ENCODE measurements around the gene HOXD4.

Gene HOXD4

DNA sequence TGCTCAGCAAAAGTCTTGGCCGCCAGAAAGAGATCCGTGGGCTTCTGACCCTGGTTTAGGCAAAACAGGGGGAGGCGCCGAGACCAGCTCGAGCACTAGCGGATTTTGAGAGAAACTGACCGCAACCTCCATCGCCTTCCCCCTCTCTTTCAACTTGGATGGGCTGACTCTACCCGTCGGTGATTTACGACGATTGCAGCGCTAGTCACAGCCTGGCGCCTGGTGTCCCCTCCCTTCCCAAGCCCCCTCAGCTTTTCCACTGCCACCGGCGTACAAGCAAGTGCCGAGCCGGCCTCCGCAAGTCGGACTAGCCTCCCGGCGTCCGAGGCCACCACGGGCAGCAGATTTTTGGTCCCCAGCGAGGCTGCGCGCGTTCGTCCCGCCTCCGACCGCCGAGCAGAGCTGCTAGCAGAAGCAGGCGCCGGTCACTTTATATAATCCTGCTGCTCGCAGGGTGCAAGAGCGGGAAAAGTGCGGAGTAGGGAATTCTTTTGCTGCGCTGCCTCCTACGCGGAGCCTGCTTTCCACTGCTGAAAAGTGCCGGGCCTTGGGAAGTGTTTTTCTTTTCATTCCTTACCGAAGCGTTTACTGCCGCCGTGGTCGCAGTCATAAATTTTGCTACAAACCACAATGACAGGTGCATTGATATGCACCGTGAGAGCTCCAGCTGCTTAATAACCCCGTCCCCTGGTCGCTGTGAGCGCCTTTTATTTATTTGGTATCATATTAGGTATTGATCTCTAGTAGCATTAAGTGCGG lies 13.4 kb downstream of the HOXD4 start:
- Histone ChIP-seq H3K36me3 (ENCODE audit: control insufficient read depth in 2 of 2, insufficient read depth in 1 of 2, low read length in 2 of 2) (peaks cover 0 to 16% of the 10 kb centered on the region in 2 experiments), H3K9me3 (ENCODE audit: control insufficient read depth, insufficient read depth, low read depth, low read length) (no peaks in the 10 kb centered on the region), H3K4me3 (ENCODE audit: low read depth, low read length) (no peak overlapping the region), H3K4me1 (ENCODE audit: control insufficient read depth, insufficient read depth, low read length) (no peaks in the 10 kb centered on the region), H3K27ac (ENCODE audit: extremely low read depth, low read depth, low read length) (no peak overlapping the region)
- ChIA-PET POLR2A (no interaction called here), CTCF (no interaction called here)
- TF ChIP-seq SCRT2 (tag by site-specific recombination; IDR thresholded peaks at IDR 0.05) (no peak), ZNF785 (tag by site-specific recombination; IDR thresholded peaks at IDR 0.05) (no peak)
- TF ChIP-seq, protein P1, sequence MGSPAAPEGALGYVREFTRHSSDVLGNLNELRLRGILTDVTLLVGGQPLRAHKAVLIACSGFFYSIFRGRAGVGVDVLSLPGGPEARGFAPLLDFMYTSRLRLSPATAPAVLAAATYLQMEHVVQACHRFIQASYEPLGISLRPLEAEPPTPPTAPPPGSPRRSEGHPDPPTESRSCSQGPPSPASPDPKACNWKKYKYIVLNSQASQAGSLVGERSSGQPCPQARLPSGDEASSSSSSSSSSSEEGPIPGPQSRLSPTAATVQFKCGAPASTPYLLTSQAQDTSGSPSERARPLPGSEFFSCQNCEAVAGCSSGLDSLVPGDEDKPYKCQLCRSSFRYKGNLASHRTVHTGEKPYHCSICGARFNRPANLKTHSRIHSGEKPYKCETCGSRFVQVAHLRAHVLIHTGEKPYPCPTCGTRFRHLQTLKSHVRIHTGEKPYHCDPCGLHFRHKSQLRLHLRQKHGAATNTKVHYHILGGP (tag by site-specific recombination; IDR thresholded peaks at IDR 0.05): no peak
- TF ChIP-seq, protein P2, sequence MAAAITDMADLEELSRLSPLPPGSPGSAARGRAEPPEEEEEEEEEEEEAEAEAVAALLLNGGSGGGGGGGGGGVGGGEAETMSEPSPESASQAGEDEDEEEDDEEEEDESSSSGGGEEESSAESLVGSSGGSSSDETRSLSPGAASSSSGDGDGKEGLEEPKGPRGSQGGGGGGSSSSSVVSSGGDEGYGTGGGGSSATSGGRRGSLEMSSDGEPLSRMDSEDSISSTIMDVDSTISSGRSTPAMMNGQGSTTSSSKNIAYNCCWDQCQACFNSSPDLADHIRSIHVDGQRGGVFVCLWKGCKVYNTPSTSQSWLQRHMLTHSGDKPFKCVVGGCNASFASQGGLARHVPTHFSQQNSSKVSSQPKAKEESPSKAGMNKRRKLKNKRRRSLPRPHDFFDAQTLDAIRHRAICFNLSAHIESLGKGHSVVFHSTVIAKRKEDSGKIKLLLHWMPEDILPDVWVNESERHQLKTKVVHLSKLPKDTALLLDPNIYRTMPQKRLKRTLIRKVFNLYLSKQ (tag by site-specific recombination; IDR thresholded peaks at IDR 0.05; ENCODE audit: borderline replicate concordance): no peak

DNA sequence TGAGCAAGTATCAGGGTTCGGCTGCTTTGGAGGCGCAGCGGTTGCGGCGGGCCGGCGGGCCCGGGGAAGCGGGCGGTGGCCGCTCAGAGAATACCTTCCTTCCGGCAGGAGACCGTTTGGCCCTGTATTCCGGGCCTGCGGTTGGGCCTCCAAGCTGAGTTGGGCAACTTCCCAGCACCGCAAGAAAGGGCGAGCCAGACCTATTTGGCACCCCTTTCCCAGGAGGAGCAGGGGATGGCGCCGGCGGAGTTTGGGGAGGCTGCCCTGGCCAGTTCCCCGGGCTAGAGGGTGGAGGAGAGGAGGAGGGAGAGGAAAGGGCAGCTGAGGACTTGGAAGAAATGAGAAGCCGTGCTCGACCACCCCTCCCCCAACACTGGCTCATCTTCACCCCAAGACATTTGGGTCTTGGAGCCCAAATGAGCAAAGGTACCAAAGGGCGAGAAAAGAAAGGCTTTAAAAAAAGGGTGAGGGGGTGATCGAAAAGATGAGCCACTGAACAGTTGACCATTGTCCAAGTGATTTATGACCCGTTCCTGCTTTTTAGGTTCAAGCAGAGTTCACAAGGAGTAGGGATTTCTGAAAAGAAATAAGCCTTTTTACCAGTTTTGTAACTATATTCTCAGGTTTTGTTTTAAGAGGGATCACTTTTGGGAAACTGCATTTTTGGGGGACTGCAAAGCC lies 14.2 kb downstream of the HOXD4 start:
- TF ChIP-seq ZNF785 (tag by site-specific recombination; IDR thresholded peaks at IDR 0.05): no peak
- no peak for TF ChIP-seq ZNF776 (tag by site-specific recombination; IDR thresholded peaks at IDR 0.05; ENCODE audit: borderline replicate concordance)
- no peak for TF ChIP-seq ZNF202 (tag by site-specific recombination; IDR thresholded peaks at IDR 0.05; ENCODE audit: borderline replicate concordance)
- no peak for TF ChIP-seq OSR2 (tag by site-specific recombination; IDR thresholded peaks at IDR 0.05)
- TF ChIP-seq, protein P3, sequence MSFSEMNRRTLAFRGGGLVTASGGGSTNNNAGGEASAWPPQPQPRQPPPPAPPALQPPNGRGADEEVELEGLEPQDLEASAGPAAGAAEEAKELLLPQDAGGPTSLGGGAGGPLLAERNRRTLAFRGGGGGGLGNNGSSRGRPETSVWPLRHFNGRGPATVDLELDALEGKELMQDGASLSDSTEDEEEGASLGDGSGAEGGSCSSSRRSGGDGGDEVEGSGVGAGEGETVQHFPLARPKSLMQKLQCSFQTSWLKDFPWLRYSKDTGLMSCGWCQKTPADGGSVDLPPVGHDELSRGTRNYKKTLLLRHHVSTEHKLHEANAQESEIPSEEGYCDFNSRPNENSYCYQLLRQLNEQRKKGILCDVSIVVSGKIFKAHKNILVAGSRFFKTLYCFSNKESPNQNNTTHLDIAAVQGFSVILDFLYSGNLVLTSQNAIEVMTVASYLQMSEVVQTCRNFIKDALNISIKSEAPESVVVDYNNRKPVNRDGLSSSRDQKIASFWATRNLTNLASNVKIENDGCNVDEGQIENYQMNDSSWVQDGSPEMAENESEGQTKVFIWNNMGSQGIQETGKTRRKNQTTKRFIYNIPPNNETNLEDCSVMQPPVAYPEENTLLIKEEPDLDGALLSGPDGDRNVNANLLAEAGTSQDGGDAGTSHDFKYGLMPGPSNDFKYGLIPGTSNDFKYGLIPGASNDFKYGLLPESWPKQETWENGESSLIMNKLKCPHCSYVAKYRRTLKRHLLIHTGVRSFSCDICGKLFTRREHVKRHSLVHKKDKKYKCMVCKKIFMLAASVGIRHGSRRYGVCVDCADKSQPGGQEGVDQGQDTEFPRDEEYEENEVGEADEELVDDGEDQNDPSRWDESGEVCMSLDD (tag by site-specific recombination; IDR thresholded peaks at IDR 0.05): no peak
- no peak for TF ChIP-seq GLIS2 (tag by site-specific recombination; IDR thresholded peaks at IDR 0.05)
- no peak for TF ChIP-seq MEIS1 (CRISPR knock-in tag; IDR thresholded peaks at IDR 0.05; ENCODE audit: borderline replicate concordance)
- no peak for TF ChIP-seq ZFP37 (tag by site-specific recombination; IDR thresholded peaks at IDR 0.05)
- no peak for TF ChIP-seq ZBTB8A (tag by site-specific recombination; IDR thresholded peaks at IDR 0.05)
- TF ChIP-seq ZNF707 (tag by site-specific recombination; IDR thresholded peaks at IDR 0.05): no peak
- no peak for TF ChIP-seq ZNF37A (tag by site-specific recombination; IDR thresholded peaks at IDR 0.05)
- TF ChIP-seq ZEB2 (tag by site-specific recombination; IDR thresholded peaks at IDR 0.05): no peak
- TF ChIP-seq ZNF324 (tag by site-specific recombination; IDR thresholded peaks at IDR 0.05): no peak
- TF ChIP-seq ZNF155 (tag by site-specific recombination; IDR thresholded peaks at IDR 0.05): no peak
- TF ChIP-seq KLF1 (tag by site-specific recombination; IDR thresholded peaks at IDR 0.05): no peak
- no peak for TF ChIP-seq ZNF214 (tag by site-specific recombination; IDR thresholded peaks at IDR 0.05; ENCODE audit: borderline replicate concordance)
- no peak for TF ChIP-seq ZNF391 (tag by site-specific recombination; IDR thresholded peaks at IDR 0.05; ENCODE audit: borderline replicate concordance, low read depth)
- TF ChIP-seq MZF1 (tag by site-specific recombination; IDR thresholded peaks at IDR 0.05; ENCODE audit: borderline replicate concordance): no peak
- no peak for TF ChIP-seq ZNF791 (tag by site-specific recombination; IDR thresholded peaks at IDR 0.05)
- TF ChIP-seq ZNF114 (tag by site-specific recombination; IDR thresholded peaks at IDR 0.05): no peak
- H3K4me3 ChIP-seq (ENCODE audit: low read depth, low read length): no peak overlapping the region
- CTCF ChIA-PET: interaction anchor here (0.8 kb wide), 1 partner anchor 289 kb away, joined by 4 read pairs; no protein-coding TSS in a partner anchor

More for the DNA sequence above, 14.2 kb downstream of the HOXD4 start:
- H3K9me3 ChIP-seq (ENCODE audit: control insufficient read depth, insufficient read depth, low read depth, low read length): no peaks in the 10 kb centered on the region
- H3K36me3 ChIP-seq (ENCODE audit: control insufficient read depth in 2 of 2, insufficient read depth in 1 of 2, low read length in 2 of 2): peaks cover 0 to 13% of the 10 kb centered on the region in 2 experiments
- POLR2A ChIA-PET: no interaction called here
- H3K4me1 ChIP-seq (ENCODE audit: control insufficient read depth, insufficient read depth, low read length): no peaks in the 10 kb centered on the region
- H3K27ac ChIP-seq (ENCODE audit: extremely low read depth, low read depth, low read length): no peak overlapping the region
